Esophagus mucosa (tissue), 1 donor: ENCODE results near the gene KLKB1. TPM values are rescaled to one million over a fixed set of nuclear protein-coding genes. Genes with fewer than 3 reads are reported as not detected.
"Not testable (repeated sequence)": the region's sequence is repeated elsewhere in the genome, so short reads cannot be mapped to it uniquely, and the experiment has no call there.

Experiments
- ATAC-seq: fragments of 200-7000 bp; cut with Tn5 transposase; one replicate; pipeline ENCODE4 v1.9.1; 2020
- total RNA-seq: library from RNA; stranded (reverse); gene quantifications from one replicate; pipeline ENCODE4 v1.2.4, GENCODE V29; 2023
- donor health status: DM: yes; HTN: yes; CAD: no.

Gene KLKB1
- total RNA-seq, 1 donor from 2014 or later, result 0.08 TPM

DNA sequence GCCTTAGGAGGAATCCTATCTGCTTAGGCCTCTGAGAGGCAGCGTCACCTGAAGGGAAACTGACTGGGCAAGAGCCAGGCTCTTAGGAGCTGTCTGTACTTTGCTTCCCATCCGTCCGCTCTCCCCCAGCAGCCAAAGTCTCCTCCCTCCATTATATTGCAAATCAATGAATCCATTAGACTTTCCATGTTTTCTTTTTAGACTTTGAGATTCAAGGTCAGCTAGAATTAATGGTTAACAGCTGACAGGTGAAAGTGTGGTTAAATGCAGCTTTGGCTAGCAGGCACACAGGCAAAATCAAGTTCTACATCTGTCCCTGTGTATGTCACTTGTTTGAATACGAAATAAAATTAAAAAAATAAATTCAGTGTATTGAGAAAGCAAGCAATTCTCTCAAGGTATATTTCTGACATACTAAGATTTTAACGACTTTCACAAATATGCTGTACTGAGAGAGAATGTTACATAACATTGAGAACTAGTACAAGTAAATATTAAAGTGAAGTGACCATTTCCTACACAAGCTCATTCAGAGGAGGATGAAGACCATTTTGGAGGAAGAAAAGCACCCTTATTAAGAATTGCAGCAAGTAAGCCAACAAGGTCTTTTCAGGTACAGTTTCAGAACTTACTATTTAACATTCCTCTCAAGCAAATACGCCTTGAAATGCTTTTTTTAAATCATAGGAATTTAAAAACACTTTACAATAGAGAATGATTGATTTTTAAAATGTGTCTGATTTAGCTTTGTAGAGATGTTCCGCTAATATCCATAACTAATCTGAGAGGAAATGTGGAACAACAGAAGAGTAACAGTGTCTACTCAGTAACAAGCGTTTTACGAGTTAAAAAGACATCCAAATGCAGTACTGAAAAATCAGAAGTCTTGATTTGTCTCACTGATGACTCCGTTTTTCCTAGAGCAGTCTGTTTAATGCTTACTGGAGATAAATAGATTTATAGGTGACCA, 38.7 kb downstream of the KLKB1 start, which contains the start of gene F11:
Gene F11, plus strand, starts transcription at position 507 of the 970 bp plus-strand sequence. CDS start 948 bp downstream, outside the sequence.
- ATAC-seq, result no peak

GRCh38 chr4:186266729-186267456, 39.6 kb downstream of the KLKB1 start:
- ATAC-seq, result no peak

GRCh38 chr4:186271081-186271678, 43.9 kb downstream of the KLKB1 start:
- no peak for ATAC-seq

DNA sequence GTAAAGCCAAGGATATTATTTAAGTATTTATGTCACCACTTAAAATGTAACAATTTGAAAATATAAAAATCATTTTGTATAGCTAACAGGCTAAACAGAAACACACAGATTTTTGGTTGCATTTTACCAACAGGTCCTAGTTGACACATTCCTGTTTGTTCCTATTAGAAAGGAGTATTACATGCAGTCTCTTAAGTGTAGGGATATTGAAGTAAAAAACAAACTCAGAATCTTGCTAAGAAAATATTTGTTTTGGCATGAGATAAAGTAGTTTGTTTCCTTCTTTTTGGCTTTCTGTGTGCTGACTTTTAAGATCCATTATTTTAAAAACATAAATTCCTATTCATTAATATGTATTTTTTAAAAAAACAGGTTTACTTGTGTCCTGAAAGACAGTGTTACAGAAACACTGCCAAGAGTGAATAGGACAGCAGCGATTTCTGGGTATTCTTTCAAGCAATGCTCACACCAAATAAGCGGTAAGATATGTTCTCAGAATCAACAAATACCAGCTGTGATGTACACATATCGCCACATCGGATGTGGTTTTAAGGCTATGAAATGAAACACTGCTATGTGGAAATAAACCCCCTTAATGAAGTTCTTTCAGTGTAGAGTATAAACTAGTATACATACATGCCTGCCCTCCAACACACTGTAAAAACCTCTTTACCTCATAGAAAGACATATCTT, 45.5 kb downstream of the KLKB1 start:
- no peak for ATAC-seq

- not testable (repeated sequence) for ATAC-seq
These were observed 46.1 kb downstream of the KLKB1 start for GRCh38 chr4:186273392-186273789.

- ATAC-seq, result no peak
These were observed 56.0 kb downstream of the KLKB1 start for GRCh38 chr4:186283311-186283710.

DNA sequence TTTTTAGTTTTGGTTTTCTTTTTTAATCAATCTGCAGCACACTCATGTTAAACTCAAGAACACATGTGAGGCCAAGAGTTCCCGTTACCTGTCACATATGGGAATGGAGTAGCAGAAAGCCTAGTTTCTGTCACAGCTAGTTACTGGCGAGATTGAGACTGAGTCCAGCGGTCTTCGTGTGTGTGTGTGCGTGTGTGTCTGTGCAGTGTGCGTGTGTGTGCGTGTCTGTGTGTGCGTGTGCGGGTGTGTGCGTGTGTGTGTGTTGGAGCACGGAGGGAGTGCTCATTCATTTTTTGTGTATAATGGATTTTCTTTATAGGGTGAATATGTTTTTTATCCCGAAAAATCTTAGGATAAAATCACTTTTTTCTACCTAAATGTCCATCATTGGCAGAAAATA, 57.8 kb downstream of the KLKB1 start:
- ATAC-seq, result no peak

DNA sequence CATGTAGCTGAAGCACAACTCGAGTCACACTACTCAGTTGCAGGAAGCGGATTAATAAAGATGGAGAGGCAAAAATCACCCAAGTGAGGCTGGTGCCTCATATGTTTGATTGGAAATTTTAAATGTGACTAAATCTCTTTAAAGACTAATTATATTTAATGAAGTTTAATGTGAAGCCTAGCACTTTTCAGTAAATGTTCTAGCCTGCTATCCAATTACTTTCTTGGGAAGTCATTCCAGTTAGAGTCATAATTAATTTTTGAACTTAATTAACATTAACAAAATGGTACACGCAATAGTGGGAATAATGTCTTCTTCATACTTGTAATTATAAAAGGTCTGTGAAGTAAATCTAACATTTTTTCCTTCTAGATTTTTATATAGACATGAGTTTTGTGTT, 59.3 kb downstream of the KLKB1 start:
- no peak for ATAC-seq

DNA sequence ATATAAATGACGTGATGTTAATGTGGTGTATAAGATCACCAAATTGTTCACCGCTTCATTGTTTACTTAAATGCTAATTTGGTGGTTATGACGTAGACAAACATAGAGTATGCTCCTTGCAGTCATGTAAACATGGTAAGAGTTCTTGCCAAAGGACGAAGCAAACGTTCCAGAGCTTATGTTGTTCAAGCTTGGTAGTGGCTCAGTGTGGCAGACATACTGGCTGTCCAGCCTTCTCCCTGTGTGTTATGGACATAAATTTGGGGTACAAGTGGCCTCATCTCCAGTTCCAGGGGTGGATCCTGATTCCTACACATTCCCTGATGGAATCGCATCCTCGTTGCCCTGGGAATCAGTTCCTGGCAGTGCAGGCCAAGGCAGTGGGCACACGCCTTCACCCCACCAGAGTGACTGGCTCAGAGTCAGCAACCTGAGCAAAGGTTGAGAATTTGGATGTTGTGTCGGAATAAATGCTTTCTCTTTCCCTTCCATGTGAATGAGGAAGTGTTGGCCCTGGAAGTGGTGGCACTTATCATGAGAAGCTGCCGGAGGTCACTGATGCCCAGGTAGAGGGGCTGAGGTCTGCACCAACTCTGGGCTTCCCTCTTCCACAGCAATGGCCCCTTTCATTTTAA, 64.1 kb downstream of the KLKB1 start:
- ATAC-seq, result no peak

GRCh38 chr4:186294160-186294559, 66.9 kb downstream of the KLKB1 start:
- no peak for ATAC-seq

DNA sequence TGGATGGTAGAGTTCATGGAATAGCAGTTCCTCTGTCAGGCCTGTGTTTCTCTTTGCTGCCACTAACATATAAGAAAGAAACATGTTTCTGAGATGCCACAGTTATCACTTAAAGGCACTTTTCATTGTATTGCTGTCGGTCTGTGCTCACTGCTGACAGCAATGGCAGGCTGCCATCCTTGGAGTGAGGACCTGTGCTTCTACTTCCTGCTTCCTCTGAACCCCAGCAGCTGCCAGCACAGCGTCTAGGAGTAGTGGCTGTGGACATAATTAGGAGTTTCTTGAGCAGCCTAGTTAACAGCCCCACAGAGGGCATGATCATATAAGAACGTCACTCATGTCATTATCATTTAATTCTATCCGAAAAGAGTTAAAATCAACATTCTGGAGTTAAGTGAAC, 69.2 kb downstream of the KLKB1 start:
- ATAC-seq, result no peak

- ATAC-seq, result no peak
These were observed 69.8 kb downstream of the KLKB1 start for GRCh38 chr4:186297013-186297645.

GRCh38 chr4:186298031-186298647, 70.8 kb downstream of the KLKB1 start:
- no peak for ATAC-seq

DNA sequence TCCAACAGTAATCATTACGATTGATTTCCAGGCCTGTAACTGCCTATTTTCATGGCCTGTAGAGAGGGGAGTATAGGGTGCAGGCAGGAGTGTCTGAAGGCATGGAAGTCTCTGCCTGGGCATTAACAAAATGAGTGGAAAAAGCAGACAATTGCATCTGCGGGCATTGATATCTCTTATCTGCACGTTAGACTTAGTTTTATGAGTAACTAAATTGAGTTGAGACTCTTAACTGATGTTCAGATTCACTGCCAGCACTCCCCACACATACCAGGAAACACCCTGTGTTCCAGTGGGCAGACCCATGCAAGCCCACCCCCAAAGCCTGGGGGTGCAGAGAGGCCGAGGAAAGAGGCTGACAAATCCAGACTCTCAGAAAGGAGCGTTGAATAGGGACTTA, 72.0 kb downstream of the KLKB1 start:
- ATAC-seq, result no peak

DNA sequence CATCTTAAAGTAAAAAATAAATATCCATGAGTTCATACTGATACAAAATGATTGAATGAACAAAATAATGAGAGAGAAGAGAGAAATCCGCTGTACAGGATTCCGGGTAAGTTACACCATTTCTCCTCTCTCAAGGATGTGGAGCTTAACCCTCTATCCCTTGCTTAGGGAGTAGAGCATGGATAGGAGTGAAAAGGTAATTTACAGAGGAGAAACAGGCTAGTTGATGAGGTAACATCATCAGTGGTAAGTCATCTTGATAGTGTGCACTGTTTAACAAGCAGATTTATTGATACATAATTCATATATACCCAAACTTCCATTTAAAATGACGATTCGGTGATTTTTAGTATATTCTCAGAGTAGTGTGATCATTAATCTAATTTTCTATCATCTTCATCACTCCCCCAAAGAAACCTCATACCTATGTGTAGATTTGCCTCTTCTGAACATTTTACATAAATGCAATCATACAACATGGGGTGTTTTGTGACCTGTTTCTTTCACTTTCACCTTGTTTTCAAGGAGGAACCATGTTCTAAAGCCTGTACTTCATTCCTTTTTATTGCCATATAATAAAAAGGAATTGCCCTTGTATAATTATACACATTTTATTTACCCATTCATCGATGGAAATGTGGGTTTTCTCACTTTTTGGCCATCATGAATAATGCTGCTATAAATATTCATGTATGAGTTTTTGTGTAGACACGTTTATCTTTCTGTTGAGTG, 73.5 kb downstream of the KLKB1 start:
- no peak for ATAC-seq

DNA sequence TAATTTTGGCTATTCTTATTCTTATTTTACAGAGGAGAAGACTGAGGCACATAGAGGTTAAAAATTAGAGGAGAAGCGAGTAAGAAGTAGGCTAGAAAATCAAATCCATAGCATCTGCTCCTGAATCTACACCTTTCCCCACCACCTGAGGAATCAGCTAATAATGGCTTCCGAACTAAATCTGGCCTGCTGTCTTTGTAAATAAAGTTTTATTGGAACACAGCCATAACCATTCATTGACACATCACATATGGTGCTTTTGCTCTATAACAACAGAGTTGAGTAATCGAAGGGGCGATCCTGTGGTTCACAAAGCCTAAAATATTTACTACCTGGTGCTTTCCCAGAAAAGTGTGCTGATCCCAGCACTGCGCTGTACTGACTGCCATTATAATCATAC, 76.9 kb downstream of the KLKB1 start:
- no peak for ATAC-seq

- ATAC-seq, result no peak
These were observed 77.7 kb downstream of the KLKB1 start for GRCh38 chr4:186304866-186305505.

GRCh38 chr4:186307497-186307896, 80.2 kb downstream of the KLKB1 start:
- ATAC-seq, result no peak

DNA sequence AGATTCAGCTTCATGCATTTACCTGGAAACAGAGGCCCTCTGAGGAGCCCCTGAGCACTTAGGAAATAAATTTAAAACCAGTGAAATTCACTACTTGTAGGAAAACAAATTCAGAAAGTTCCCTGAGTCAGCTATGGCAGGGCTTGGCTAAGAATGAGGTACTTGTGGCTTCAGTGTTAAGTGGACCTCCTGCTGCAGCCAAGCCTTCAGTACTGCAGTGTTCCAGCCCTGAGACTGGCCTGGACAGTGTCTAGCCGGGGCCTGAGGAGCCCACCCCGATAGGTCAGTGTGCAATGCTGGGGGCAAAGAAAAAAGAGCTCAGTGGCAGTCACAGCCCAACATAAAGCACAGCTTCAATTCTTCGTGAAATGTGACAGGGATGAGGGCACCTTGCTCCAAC, 80.6 kb downstream of the KLKB1 start:
- ATAC-seq, result no peak
